H9 (cell line): ENCODE results near the gene ANKRD39. TPM values are rescaled to one million over a fixed set of nuclear protein-coding genes. Genes with fewer than 3 reads are reported as not detected.

Source experiments
- DNase-seq: peaks from one replicate; pipeline ENCODE4 v3.0.0-alpha.2; 2017
- H2AFZ ChIP-seq: one replicate; pipeline ENCODE4 v1.6.1; 2013; ENCODE audit warnings: mild to moderate bottlenecking, low read length, control low read depth, moderate library complexity
- H2AK5ac ChIP-seq: 2 replicates; pipeline ENCODE4 v1.6.1; 2013; ENCODE audit warnings: low read length, control low read depth, mixed read lengths; ENCODE audit not compliant: insufficient read length
- H2BK120ac ChIP-seq: one replicate; pipeline ENCODE4 v1.6.1; 2013; ENCODE audit warnings: low read depth, mild to moderate bottlenecking, low read length, control low read depth, inconsistent platforms; ENCODE audit not compliant: poor library complexity, severe bottlenecking
- H2BK12ac ChIP-seq: 2 replicates; pipeline ENCODE4 v1.6.1; 2013; ENCODE audit warnings: low read length, control low read depth, mixed read lengths, low read depth; ENCODE audit not compliant: insufficient read length
- H2BK15ac ChIP-seq: 2 replicates; pipeline ENCODE4 v1.6.1; 2013; ENCODE audit warnings: low read depth, low read length, control low read depth
- H2BK20ac ChIP-seq: one replicate; pipeline ENCODE4 v1.6.1; 2013; ENCODE audit warnings: low read depth, mild to moderate bottlenecking, low read length, control low read depth, inconsistent platforms; ENCODE audit not compliant: poor library complexity, severe bottlenecking
- H2BK5ac ChIP-seq: 2 replicates; pipeline ENCODE4 v1.6.1; 2013; ENCODE audit warnings: low read length, control low read depth, mixed read lengths; ENCODE audit not compliant: insufficient read length
- H3K14ac ChIP-seq: 2 replicates; pipeline ENCODE4 v1.6.1; 2013; ENCODE audit warnings: low read length, control low read depth; ENCODE audit not compliant: insufficient read depth
- H3K18ac ChIP-seq: 2 replicates; pipeline ENCODE4 v1.6.1; 2013; ENCODE audit warnings: low read depth, mild to moderate bottlenecking, mixed read lengths, low read length, control low read depth; ENCODE audit not compliant: insufficient read length
- H3K23ac ChIP-seq: 2 replicates; pipeline ENCODE4 v1.6.1; 2013; ENCODE audit warnings: low read length, control low read depth, mixed read lengths, low read depth; ENCODE audit not compliant: insufficient read length
- H3K23me2 ChIP-seq: 2 replicates; pipeline ENCODE4 v1.6.1; 2013; ENCODE audit warnings: low read depth, mild to moderate bottlenecking, mixed read lengths, low read length, control low read depth; ENCODE audit not compliant: insufficient read length, poor library complexity, severe bottlenecking
- H3K27ac ChIP-seq: 2 replicates; pipeline ENCODE4 v1.5.1; 2013; ENCODE audit warnings: low read length, control low read depth, mixed read lengths, low read depth; ENCODE audit not compliant: insufficient read length
- H3K27me3 ChIP-seq: 2 replicates; pipeline ENCODE4 v1.6.1; 2013; ENCODE audit warnings: low read length, control low read depth, inconsistent platforms; ENCODE audit not compliant: insufficient read depth
- H3K4ac ChIP-seq: 2 replicates; pipeline ENCODE4 v1.6.1; 2013; ENCODE audit warnings: low read depth, mild to moderate bottlenecking, control low read depth, inconsistent platforms, low read length, moderate library complexity
- H3K4me1 ChIP-seq: 2 replicates; pipeline ENCODE4 v1.6.1; 2013; ENCODE audit warnings: low read length, control low read depth, inconsistent platforms; ENCODE audit not compliant: insufficient read depth
- H3K4me2 ChIP-seq: 2 replicates; pipeline ENCODE4 v1.6.1; 2013; ENCODE audit warnings: low read length, control low read depth, mixed read lengths; ENCODE audit not compliant: insufficient read length, insufficient read depth
- H3K56ac ChIP-seq: 2 replicates; pipeline ENCODE4 v1.6.1; 2013; ENCODE audit warnings: low read depth, mild to moderate bottlenecking, mixed read lengths, low read length, control low read depth; ENCODE audit not compliant: insufficient read length
- H3K79me1 ChIP-seq: 2 replicates; pipeline ENCODE4 v1.6.1; 2013; ENCODE audit warnings: low read depth, mild to moderate bottlenecking, moderate library complexity, low read length, control low read depth, inconsistent platforms; ENCODE audit not compliant: insufficient read depth, poor library complexity, severe bottlenecking
- H3K79me2 ChIP-seq: 2 replicates; pipeline ENCODE4 v1.6.1; 2013; ENCODE audit warnings: low read length, control low read depth, inconsistent platforms; ENCODE audit not compliant: insufficient read depth
- H3K9ac ChIP-seq: 2 replicates; pipeline ENCODE4 v1.6.1; 2013; ENCODE audit warnings: low read length, control low read depth, mixed read lengths; ENCODE audit not compliant: insufficient read length; ENCODE audit errors: extremely low read depth
- H3K9me3 ChIP-seq: one replicate; pipeline ENCODE4 v1.6.1; 2013; ENCODE audit warnings: low read depth, low read length, inconsistent platforms; ENCODE audit not compliant: control insufficient read depth
- H3T11ph ChIP-seq: one replicate; pipeline ENCODE4 v1.6.1; 2013; ENCODE audit warnings: mild to moderate bottlenecking, low read length, control low read depth, inconsistent platforms
- H4K20me1 ChIP-seq: one replicate; pipeline ENCODE4 v1.6.1; 2013; ENCODE audit not compliant: control insufficient read depth, insufficient read length, insufficient read depth
- H4K5ac ChIP-seq: 2 replicates; pipeline ENCODE4 v1.6.1; 2013; ENCODE audit warnings: low read depth, mild to moderate bottlenecking, mixed read lengths, low read length, control low read depth; ENCODE audit not compliant: insufficient read length
- H4K8ac ChIP-seq: replicated peaks from 2 replicates; pipeline ENCODE4 v1.6.1; 2013; ENCODE audit warnings: low read length, control low read depth, mixed read lengths, low read depth; ENCODE audit not compliant: insufficient read length
- H4K91ac ChIP-seq: 2 replicates; pipeline ENCODE4 v1.6.1; 2013; ENCODE audit warnings: low read depth, mild to moderate bottlenecking, moderate library complexity, mixed read lengths, low read length, control low read depth; ENCODE audit not compliant: insufficient read length
- H3K27ac Mint-ChIP-seq, 3 experiments: 2 replicates in 2 of 3; 3 replicates in 1 of 3; pipeline ENCODE4 v1.8.0; 2020 to 2021; ENCODE audit warnings: mixed read lengths in 3 of 3, mild to moderate bottlenecking in 1 of 3, moderate library complexity in 1 of 3
- H3K27me3 Mint-ChIP-seq: 2 replicates; pipeline ENCODE4 v1.8.0; 2021; ENCODE audit warnings: low read depth, mild to moderate bottlenecking, moderate library complexity, mixed read lengths
- H3K36me3 Mint-ChIP-seq, 3 experiments: 2 replicates in 2 of 3; 3 replicates in 1 of 3; pipeline ENCODE4 v1.8.0; 2020 to 2021; ENCODE audit warnings: low read depth in 3 of 3, mixed read lengths in 3 of 3; ENCODE audit not compliant: insufficient read depth in 1 of 3
- H3K4me1 Mint-ChIP-seq, 2 experiments: 2 replicates each; pipeline ENCODE4 v1.8.0; 2020; ENCODE audit warnings: mixed read lengths in 2 of 2
- H3K4me3 Mint-ChIP-seq, 2 experiments: 2 replicates in 1 of 2; 3 replicates in 1 of 2; pipeline ENCODE4 v1.8.0; 2020 to 2021; ENCODE audit warnings: mild to moderate bottlenecking in 2 of 2, mixed read lengths in 2 of 2, moderate library complexity in 1 of 2
- H3K9me3 Mint-ChIP-seq, 2 experiments: 2 replicates in 1 of 2; 3 replicates in 1 of 2; pipeline ENCODE4 v1.8.0; 2020; ENCODE audit warnings: mild to moderate bottlenecking in 2 of 2, mixed read lengths in 2 of 2, moderate library complexity in 1 of 2
- CTCF ChIP-seq: fragments of 200-600 bp; sonication (generic); conservative IDR thresholded peaks from 3 replicates; pipeline ENCODE4 v1.8.0; 2021; ENCODE audit warnings: antibody characterized with exemption, mild to moderate bottlenecking
- WGBS: extraction: QIAGEN DNeasy Blood & Tissue Kit; methylation state at CpG from one replicate; pipeline ENCODE4 v1.1.7; 2013; ENCODE audit warnings: missing lambda C conversion rate, low lambda C conversion rate, mixed read lengths; ENCODE audit not compliant: insufficient read length; ENCODE audit errors: extremely low coverage; 5-methylcytosine and 5-hydroxymethylcytosine counted together
- total RNA-seq: library from RNA; stranded (reverse); gene quantifications from 2 replicates; pipeline ENCODE4 v1.2.1, GENCODE V29; 2021

The ANKRD39 gene
- total RNA-seq, 1 experiment from 2014 or later = 13.0 TPM

DNA sequence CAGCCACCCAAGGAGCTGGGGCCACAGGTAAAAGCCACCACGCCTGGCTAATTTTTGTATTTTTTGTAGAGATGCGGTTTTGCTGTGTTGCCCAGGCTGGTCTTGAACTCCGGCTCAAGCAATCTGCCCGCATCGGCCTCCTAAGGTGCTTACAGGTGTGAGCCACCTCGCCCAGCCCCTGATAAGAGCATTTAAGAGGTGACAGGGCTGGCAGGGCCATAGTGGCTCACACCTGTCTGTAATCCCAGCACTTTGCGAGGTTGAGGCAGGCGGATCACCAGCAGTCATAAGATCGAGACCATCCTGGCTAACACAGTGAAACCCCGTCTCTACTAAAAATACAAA lies 50.7 kb downstream of the ANKRD39 start:
- H3K27ac Mint-ChIP-seq = no peak overlapping the region; a peak in 1 of 7 replicates

More for the DNA sequence above, 50.7 kb downstream of the ANKRD39 start:
- H3K18ac ChIP-seq = no peak overlapping the region
- no peak overlapping the region for H3K4ac ChIP-seq
- H3K4me1 Mint-ChIP-seq = no peaks in the 10 kb centered on the region
- H3K9me3 ChIP-seq = no peaks in the 10 kb centered on the region
- no peaks in the 10 kb centered on the region for H4K20me1 ChIP-seq
- no peak overlapping the region for H2AFZ ChIP-seq
- H3K9ac ChIP-seq = no peak overlapping the region
- H2BK15ac ChIP-seq = no peak overlapping the region
- H4K5ac ChIP-seq = no peak overlapping the region
- no peak for TF ChIP-seq CTCF
- H2AK5ac ChIP-seq = no peak overlapping the region
- H2BK20ac ChIP-seq = no peak overlapping the region
- H3K79me1 ChIP-seq = no peaks in the 10 kb centered on the region
- no peak overlapping the region for H2BK12ac ChIP-seq
- no peak overlapping the region for H4K91ac ChIP-seq
- no peak overlapping the region for H4K8ac ChIP-seq
- H2BK120ac ChIP-seq = no peak overlapping the region
- no peak for DNase-seq
- WGBS = no CpG with 5 or more reads among the region's 10 CpGs
- no peak overlapping the region for H3K56ac ChIP-seq
- no peak overlapping the region for H2BK5ac ChIP-seq
- peaks cover 0 to 4% of the 10 kb centered on the region in 2 experiments; a peak in 1 of 5 replicates for H3K9me3 Mint-ChIP-seq
- no peaks in the 10 kb centered on the region for H3K27me3 ChIP-seq
- no peak overlapping the region for H3K23ac ChIP-seq
- no peaks in the 10 kb centered on the region for H3K23me2 ChIP-seq
- H3K79me2 ChIP-seq = no peaks in the 10 kb centered on the region
- no peak overlapping the region for H3T11ph ChIP-seq
- no peak overlapping the region for H3K4me2 ChIP-seq
- H3K27me3 Mint-ChIP-seq = no peaks in the 10 kb centered on the region; the same call in 1 of the 2 replicates
- no peak overlapping the region for H3K4me3 Mint-ChIP-seq
- no peaks in the 10 kb centered on the region for H3K4me1 ChIP-seq
- no peak overlapping the region for H3K14ac ChIP-seq
- H3K36me3 Mint-ChIP-seq = peaks cover 8 to 11% (median 9%) of the 10 kb centered on the region in 3 experiments
- no peak overlapping the region for H3K27ac ChIP-seq
